ENCODE results near the gene TMEM239.

The TMEM239 gene

DNA sequence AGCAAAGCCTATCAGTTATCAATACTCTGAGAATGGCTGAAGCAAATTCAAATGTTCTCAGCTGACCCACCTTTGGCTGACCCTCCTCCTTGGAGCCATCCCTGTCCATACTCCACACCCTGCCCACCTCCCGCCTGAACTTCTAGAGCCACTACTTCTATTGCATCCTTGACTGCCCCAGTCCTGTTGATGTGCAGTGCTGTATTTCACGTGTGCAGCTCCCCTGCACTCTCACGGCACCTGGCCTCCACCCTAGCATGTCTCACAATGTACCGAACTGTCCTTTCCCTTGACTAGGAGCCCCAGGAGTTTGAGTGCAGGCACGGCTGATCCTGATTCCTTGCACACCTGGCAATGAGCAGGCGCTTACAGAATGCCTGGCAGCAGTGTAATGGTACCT, 22.7 kb upstream of the TMEM239 start:
- H3K27ac ChIP-seq (ENCODE audit: poor library complexity, severe bottlenecking): no peak overlapping the region
- TF ChIP-seq, protein P1, sequence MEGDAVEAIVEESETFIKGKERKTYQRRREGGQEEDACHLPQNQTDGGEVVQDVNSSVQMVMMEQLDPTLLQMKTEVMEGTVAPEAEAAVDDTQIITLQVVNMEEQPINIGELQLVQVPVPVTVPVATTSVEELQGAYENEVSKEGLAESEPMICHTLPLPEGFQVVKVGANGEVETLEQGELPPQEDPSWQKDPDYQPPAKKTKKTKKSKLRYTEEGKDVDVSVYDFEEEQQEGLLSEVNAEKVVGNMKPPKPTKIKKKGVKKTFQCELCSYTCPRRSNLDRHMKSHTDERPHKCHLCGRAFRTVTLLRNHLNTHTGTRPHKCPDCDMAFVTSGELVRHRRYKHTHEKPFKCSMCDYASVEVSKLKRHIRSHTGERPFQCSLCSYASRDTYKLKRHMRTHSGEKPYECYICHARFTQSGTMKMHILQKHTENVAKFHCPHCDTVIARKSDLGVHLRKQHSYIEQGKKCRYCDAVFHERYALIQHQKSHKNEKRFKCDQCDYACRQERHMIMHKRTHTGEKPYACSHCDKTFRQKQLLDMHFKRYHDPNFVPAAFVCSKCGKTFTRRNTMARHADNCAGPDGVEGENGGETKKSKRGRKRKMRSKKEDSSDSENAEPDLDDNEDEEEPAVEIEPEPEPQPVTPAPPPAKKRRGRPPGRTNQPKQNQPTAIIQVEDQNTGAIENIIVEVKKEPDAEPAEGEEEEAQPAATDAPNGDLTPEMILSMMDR (IDR thresholded peaks at IDR 0.05; ENCODE audit: poor library complexity, severe bottlenecking): no peak
- no peaks in the 10 kb centered on the region for H3K9me3 ChIP-seq (ENCODE audit: severe bottlenecking)
- no peak for DNase-seq (ENCODE audit: low spot score)
- no peak overlapping the region for H3K4me3 ChIP-seq (ENCODE audit: severe bottlenecking)
- no peaks in the 10 kb centered on the region for H3K4me1 ChIP-seq (ENCODE audit: insufficient read depth, poor library complexity, severe bottlenecking)
- no peaks in the 10 kb centered on the region for H3K36me3 ChIP-seq (ENCODE audit: low read depth)
- H3K27me3 ChIP-seq (ENCODE audit: insufficient read depth, poor library complexity, severe bottlenecking): peaks cover 5% of the 10 kb centered on the region
- ATAC-seq (ENCODE audit: low read depth): no peak

DNA sequence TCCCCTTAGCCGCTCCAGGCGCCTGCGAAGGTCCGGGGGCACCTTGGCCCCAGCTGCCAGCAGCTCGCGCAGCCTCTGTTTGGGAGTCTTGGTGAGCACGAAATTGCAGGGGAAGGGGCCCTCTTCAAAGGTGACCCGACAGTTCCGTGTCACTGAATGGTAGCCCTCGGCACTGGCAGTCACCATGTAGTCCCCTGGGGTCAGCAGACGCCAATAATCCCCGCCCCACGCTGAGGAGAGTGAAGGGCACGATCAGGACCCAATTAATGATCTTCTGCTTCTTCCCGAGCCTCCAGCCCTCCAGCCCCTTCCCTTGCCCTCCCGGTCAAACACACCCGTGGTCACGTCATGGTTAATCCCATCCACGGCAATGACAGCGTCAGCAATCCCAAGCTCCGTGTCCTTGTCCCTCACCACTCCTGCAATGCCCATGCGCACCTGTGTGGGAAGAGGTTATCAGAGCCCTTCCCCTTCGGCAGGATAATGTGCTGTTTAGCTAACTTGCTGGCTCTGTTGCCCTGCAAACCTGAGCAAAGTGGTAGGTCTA, 21.9 kb upstream of the TMEM239 start:
- peaks cover 8% of the 10 kb centered on the region for H3K27me3 ChIP-seq (ENCODE audit: insufficient read depth, poor library complexity, severe bottlenecking)
- TF ChIP-seq, protein P1 (IDR thresholded peaks at IDR 0.05; ENCODE audit: poor library complexity, severe bottlenecking): no peak
- ATAC-seq (ENCODE audit: low read depth): no peak
- no peaks in the 10 kb centered on the region for H3K4me1 ChIP-seq (ENCODE audit: insufficient read depth, poor library complexity, severe bottlenecking)
- DNase-seq (ENCODE audit: low spot score): no peak
- no peaks in the 10 kb centered on the region for H3K36me3 ChIP-seq (ENCODE audit: low read depth)
- H3K4me3 ChIP-seq (ENCODE audit: severe bottlenecking): no peak overlapping the region
- no peaks in the 10 kb centered on the region for H3K9me3 ChIP-seq (ENCODE audit: severe bottlenecking)
- H3K27ac ChIP-seq (ENCODE audit: poor library complexity, severe bottlenecking): no peak overlapping the region

DNA sequence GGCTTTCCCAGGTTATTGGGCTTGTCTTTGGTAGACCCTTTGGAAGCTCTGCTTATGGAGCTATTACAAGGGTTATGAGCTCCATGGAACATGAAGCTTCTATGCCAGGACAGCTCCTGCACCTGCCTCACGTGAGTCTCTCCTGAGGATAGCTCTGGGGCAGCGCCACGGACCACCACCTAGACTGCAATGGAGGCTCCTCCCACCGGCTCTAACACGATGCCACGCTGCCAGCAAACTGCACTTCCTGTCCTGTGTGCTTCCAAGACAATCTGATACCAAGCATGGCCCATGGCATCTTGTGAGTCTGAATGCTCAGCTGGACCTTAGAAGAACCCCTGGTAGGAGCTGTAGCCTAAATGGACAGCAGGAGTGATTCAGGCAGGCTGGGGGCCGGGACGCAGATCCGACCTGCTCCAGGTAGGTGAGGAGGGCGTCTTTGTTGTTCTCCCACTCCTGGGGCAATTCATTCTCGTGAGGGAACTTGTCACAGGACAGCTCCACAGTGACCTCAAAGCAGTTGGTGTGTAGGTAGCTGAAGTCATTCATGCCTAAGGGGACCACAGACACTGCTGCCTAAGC, 21.2 kb upstream of the TMEM239 start:
- H3K36me3 ChIP-seq (ENCODE audit: low read depth): no peaks in the 10 kb centered on the region

DNA sequence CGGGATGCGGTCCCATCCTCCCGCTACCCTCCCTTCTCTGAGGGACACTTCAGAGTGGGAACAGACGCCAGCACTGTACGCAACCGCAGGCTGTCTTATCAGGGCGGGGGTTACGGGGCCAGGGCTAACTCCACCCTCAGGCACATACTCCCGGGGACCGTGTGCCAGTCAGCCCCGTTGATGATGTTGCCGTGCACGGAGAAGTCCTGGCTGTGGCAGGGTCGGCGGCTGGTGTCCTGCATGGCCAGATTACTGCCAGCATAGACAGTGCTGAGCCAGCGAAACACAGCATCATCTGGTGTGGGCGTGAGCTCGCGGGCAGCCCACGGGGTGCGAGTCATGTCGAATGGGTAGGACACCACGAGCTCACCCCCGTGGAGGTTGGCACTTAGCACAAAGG, 20.7 kb upstream of the TMEM239 start:
- Histone ChIP-seq H3K4me1 (ENCODE audit: insufficient read depth, poor library complexity, severe bottlenecking) (no peaks in the 10 kb centered on the region), H3K27me3 (ENCODE audit: insufficient read depth, poor library complexity, severe bottlenecking) (peaks cover 20% of the 10 kb centered on the region), H3K4me3 (ENCODE audit: severe bottlenecking) (no peak overlapping the region), H3K36me3 (ENCODE audit: low read depth) (no peaks in the 10 kb centered on the region), H3K27ac (ENCODE audit: poor library complexity, severe bottlenecking) (no peak overlapping the region), H3K9me3 (ENCODE audit: severe bottlenecking) (no peaks in the 10 kb centered on the region)
- TF ChIP-seq, protein P1 (IDR thresholded peaks at IDR 0.05; ENCODE audit: poor library complexity, severe bottlenecking): no peak
- DNase-seq (ENCODE audit: low spot score): no peak
- ATAC-seq (ENCODE audit: low read depth): no peak

More for the DNA sequence above, 21.2 kb upstream of the TMEM239 start:
- no peak for DNase-seq (ENCODE audit: low spot score)
- no peaks in the 10 kb centered on the region for H3K9me3 ChIP-seq (ENCODE audit: severe bottlenecking)
- H3K4me3 ChIP-seq (ENCODE audit: severe bottlenecking): no peak overlapping the region
- H3K27me3 ChIP-seq (ENCODE audit: insufficient read depth, poor library complexity, severe bottlenecking): peaks cover 15% of the 10 kb centered on the region
- ATAC-seq (ENCODE audit: low read depth): no peak
- H3K4me1 ChIP-seq (ENCODE audit: insufficient read depth, poor library complexity, severe bottlenecking): no peaks in the 10 kb centered on the region
- H3K27ac ChIP-seq (ENCODE audit: poor library complexity, severe bottlenecking): no peak overlapping the region
- TF ChIP-seq, protein P1 (IDR thresholded peaks at IDR 0.05; ENCODE audit: poor library complexity, severe bottlenecking): no peak

- Histone ChIP-seq H3K9me3 (ENCODE audit: severe bottlenecking) (no peaks in the 10 kb centered on the region), H3K4me1 (ENCODE audit: insufficient read depth, poor library complexity, severe bottlenecking) (no peaks in the 10 kb centered on the region), H3K27me3 (ENCODE audit: insufficient read depth, poor library complexity, severe bottlenecking) (peaks cover 26% of the 10 kb centered on the region), H3K36me3 (ENCODE audit: low read depth) (no peaks in the 10 kb centered on the region), H3K4me3 (ENCODE audit: severe bottlenecking) (no peak overlapping the region), H3K27ac (ENCODE audit: poor library complexity, severe bottlenecking) (no peak overlapping the region)
- no peak for ATAC-seq (ENCODE audit: low read depth)
- no peak for DNase-seq (ENCODE audit: low spot score)
- TF ChIP-seq, protein P1 (IDR thresholded peaks at IDR 0.05; ENCODE audit: poor library complexity, severe bottlenecking): no peak
Measured at GRCh38 chr20:2796011-2796660, 20.0 kb upstream of the TMEM239 start.

Measured in RWPE2 (cell line).